GM06990 (cell line): ENCODE data around the gene LPP.

ENCODE experiments used
- DNase-seq: peaks from one replicate; pipeline ENCODE4 v3.0.0-alpha.2; 2011; ENCODE audit not compliant: insufficient read length; ENCODE audit errors: extremely low read depth
- H3K27me3 ChIP-seq: replicated peaks from 2 replicates; pipeline ENCODE4 v1.6.0; 2011; ENCODE audit warnings: low read length; ENCODE audit not compliant: control insufficient read depth, insufficient read depth
- H3K36me3 ChIP-seq: 2 replicates; pipeline ENCODE4 v1.5.1; 2011; ENCODE audit warnings: low read length; ENCODE audit not compliant: control insufficient read depth, insufficient read depth
- H3K4me3 ChIP-seq: replicated peaks from 2 replicates; pipeline ENCODE4 v1.5.1; 2011; ENCODE audit warnings: low read depth, mild to moderate bottlenecking, control low read depth, low read length
- TF ChIP-seq, protein P1 (sequence below): IDR thresholded peaks from 2 replicates; pipeline ENCODE4 v1.5.1; 2011; ENCODE audit warnings: low read length, control low read depth, mild to moderate bottlenecking, inconsistent platforms; ENCODE audit not compliant: insufficient read depth, poor library complexity, severe bottlenecking

LPP gene

DNA sequence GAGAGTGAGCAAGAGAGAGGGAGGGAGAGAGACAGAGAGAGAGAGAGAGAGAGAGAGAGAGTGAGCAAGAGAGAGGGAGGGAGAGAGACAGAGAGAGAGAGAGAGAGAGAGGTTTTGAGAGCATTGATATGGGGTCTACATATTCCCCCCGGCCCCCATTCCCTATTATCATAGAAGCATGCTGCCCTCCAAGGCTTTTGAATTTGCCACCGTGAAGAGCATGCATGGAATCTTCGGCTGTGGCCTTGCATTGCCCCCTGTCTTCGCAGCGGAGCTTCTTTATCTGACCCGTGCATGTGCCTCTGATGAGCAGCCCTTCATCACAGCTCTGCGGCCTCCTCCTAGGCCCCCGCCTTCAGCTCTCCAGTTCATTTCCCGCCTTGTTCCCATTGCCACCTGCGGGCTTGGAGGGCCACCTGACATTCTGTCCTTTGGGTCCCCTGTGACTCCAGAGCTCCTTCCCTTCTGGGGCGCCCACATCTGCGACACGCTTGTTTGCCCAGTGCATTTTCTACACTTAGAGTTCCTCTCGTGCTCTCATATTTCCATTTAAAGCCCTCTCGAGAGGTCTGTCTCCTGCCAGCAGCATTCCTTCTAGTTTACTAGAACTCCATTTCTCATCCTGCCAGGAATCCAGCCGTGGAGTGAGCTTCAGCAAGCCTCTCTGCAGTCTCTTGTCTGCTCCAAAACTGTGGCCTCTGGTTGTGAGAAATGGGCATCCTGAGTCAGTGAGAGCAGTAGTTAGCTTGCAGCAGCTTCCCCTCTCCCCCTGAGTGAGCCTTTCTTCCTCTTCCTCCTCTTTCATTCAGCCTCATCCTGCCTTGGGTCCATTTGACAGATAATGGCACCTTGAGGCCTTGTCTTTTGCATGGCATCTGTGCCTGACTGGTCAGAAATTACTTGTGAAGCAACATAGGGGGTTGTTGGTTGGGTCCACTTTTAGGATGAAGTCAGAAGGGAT lies 25.3 kb downstream of the LPP start:
- no peak for DNase-seq
- TF ChIP-seq, protein P1, sequence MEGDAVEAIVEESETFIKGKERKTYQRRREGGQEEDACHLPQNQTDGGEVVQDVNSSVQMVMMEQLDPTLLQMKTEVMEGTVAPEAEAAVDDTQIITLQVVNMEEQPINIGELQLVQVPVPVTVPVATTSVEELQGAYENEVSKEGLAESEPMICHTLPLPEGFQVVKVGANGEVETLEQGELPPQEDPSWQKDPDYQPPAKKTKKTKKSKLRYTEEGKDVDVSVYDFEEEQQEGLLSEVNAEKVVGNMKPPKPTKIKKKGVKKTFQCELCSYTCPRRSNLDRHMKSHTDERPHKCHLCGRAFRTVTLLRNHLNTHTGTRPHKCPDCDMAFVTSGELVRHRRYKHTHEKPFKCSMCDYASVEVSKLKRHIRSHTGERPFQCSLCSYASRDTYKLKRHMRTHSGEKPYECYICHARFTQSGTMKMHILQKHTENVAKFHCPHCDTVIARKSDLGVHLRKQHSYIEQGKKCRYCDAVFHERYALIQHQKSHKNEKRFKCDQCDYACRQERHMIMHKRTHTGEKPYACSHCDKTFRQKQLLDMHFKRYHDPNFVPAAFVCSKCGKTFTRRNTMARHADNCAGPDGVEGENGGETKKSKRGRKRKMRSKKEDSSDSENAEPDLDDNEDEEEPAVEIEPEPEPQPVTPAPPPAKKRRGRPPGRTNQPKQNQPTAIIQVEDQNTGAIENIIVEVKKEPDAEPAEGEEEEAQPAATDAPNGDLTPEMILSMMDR = no peak
- H3K27me3 ChIP-seq = no peaks in the 10 kb centered on the region
- no peaks in the 10 kb centered on the region for H3K36me3 ChIP-seq
- H3K4me3 ChIP-seq = no peak overlapping the region

GRCh38 chr3:188180114-188180513 lies 26.2 kb downstream of the LPP start:
- no peaks in the 10 kb centered on the region for H3K36me3 ChIP-seq
- TF ChIP-seq, protein P1 = no peak
- H3K27me3 ChIP-seq = no peaks in the 10 kb centered on the region
- no peak for DNase-seq
- H3K4me3 ChIP-seq = no peak overlapping the region

- no peak for DNase-seq
These were observed 29.5 kb downstream of the LPP start for GRCh38 chr3:188183452-188183851.

DNA sequence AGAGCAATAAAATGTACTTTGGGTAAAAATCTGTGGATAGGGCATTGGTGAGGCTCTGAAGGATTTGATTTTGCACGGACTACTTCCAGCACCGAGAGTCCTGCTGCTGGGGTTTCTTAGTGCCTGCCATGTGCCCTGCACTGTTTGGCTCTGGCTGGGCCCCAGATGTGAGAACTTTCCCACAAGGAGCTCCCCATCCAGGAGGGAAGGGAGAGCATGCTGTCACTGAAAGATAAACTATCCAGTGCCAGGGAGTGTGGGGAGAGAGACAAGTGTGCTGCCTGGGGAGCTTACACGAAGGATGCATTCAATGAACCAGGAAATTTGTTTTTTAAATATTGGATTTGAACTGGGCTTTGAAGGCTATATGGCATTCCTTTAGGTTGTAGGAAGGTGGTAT lies 30.2 kb downstream of the LPP start:
- no peak for DNase-seq
- H3K4me3 ChIP-seq = no peak overlapping the region
- H3K36me3 ChIP-seq = no peaks in the 10 kb centered on the region
- TF ChIP-seq, protein P1 = no peak
- H3K27me3 ChIP-seq = no peaks in the 10 kb centered on the region

More at GRCh38 chr3:188183452-188183851, 29.5 kb downstream of the LPP start:
- TF ChIP-seq, protein P1 = no peak
- no peak overlapping the region for H3K4me3 ChIP-seq
- H3K27me3 ChIP-seq = no peaks in the 10 kb centered on the region
- H3K36me3 ChIP-seq = no peaks in the 10 kb centered on the region

DNA sequence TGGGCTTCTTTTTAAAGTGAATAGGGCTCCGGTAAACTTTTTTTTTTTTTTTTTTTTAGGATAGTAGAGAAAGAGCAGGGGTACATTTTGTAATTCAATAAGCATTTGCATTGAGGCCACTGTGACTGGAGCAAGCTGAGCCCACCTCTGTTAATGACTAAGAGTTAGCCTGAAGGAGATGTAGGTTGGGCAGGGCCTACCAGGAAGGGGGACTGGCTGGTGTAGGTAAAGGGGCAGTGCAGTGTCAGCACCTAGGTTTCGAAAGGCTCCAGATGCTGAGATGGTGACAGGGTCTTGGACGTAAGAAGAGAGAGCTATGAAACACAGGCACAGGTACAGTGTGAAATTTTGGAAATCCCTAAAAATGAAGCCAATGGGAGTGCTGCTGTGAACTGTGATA lies 30.7 kb downstream of the LPP start:
- no peak for DNase-seq
- Histone ChIP-seq H3K4me3 (no peak overlapping the region), H3K36me3 (no peaks in the 10 kb centered on the region), H3K27me3 (no peaks in the 10 kb centered on the region)
- TF ChIP-seq, protein P1 = no peak
